Natural killer cell treated with Interleukin-12 subunit alpha and Interleukin-12 subunit beta and Interleukin-15 and Interleukin-18, amount 100 ng/mL, for 72 hours (primary cell): ENCODE results near the gene PILRB. TPM values are rescaled to one million over a fixed set of nuclear protein-coding genes. Genes with fewer than 3 reads are reported as not detected.

Experiments used
- ATAC-seq, 2 donors: fragments of 150-1000 bp; cut with Tn5 transposase in 1 of 2; sonication (Bioruptor Pico), chemical (Tn5 transposase) in 1 of 2; 2 replicates each; pipeline ENCODE4 v1.10.0; 2021
- DNase-seq: peaks from one replicate; pipeline ENCODE4 v3.0.0; 2022; ENCODE audit warnings: low spot score
- H3K27ac Mint-ChIP-seq, 2 donors: 1 replicate in 1 of 2; 2 replicates in 1 of 2; pipeline ENCODE4 v1.8.0; 2022; ENCODE audit warnings: mixed read lengths in 2 of 2, mild to moderate bottlenecking in 1 of 2, moderate library complexity in 1 of 2
- H3K27me3 Mint-ChIP-seq, 2 donors: 1 replicate in 1 of 2; 2 replicates in 1 of 2; pipeline ENCODE4 v1.8.0; 2022; ENCODE audit warnings: mixed read lengths in 2 of 2
- H3K36me3 Mint-ChIP-seq: one replicate; pipeline ENCODE4 v1.8.0; 2022; ENCODE audit warnings: mixed read lengths
- H3K4me1 Mint-ChIP-seq, 2 donors: 1 replicate in 1 of 2; 2 replicates in 1 of 2; pipeline ENCODE4 v1.8.0; 2022; ENCODE audit warnings: low read depth in 2 of 2, mixed read lengths in 2 of 2, mild to moderate bottlenecking in 1 of 2
- H3K4me3 Mint-ChIP-seq: one replicate; pipeline ENCODE4 v1.8.0; 2022; ENCODE audit warnings: mixed read lengths
- H3K9me3 Mint-ChIP-seq: 2 replicates; pipeline ENCODE4 v1.8.0; 2022; ENCODE audit warnings: mixed read lengths
- total RNA-seq, 2 donors: library from RNA; stranded (reverse); gene quantifications; one replicate each; pipeline ENCODE4 v1.2.3, GENCODE V29; 2022

Gene PILRB
- total RNA-seq, 2 donors from 2014 or later = 48.4 to 94.8 TPM

- H3K4me3 Mint-ChIP-seq = no peak overlapping the region
- DNase-seq (no peak), ATAC-seq (no peak)
- H3K27me3 Mint-ChIP-seq = no peaks in the 10 kb centered on the region
- no peak overlapping the region for H3K27ac Mint-ChIP-seq
- H3K4me1 Mint-ChIP-seq = no peaks in the 10 kb centered on the region
- no peaks in the 10 kb centered on the region for H3K9me3 Mint-ChIP-seq
- H3K36me3 Mint-ChIP-seq = no peaks in the 10 kb centered on the region
These were observed 56.0 kb downstream of the PILRB start for GRCh38 chr7:100413889-100414288.

GRCh38 chr7:100415448-100415847 is 57.5 kb downstream of the PILRB start:
- H3K36me3 Mint-ChIP-seq = no peaks in the 10 kb centered on the region
- H3K27ac Mint-ChIP-seq = no peak overlapping the region
- no peak overlapping the region for H3K4me3 Mint-ChIP-seq
- H3K4me1 Mint-ChIP-seq = peaks cover 0 to 3% of the 10 kb centered on the region in 2 donors
- no peak for DNase-seq
- H3K9me3 Mint-ChIP-seq = no peaks in the 10 kb centered on the region
- H3K27me3 Mint-ChIP-seq = no peaks in the 10 kb centered on the region
- ATAC-seq = no peak

Other genes with a start within 250 kb of the PILRB start
- 10 to 100 TPM; 46.3 to 69.1 TPM for gene TAF6, start 238.8 kb upstream of the PILRB start, total RNA-seq
- gene CNPY4, start 238.5 kb upstream of the PILRB start, total RNA-seq = 10 to 100 TPM; 17.5 to 19.1 TPM
- gene MBLAC1, start 231.2 kb upstream of the PILRB start, total RNA-seq = 1 to 10 TPM; 3.4 to 6.5 TPM
- gene LAMTOR4, start 209.2 kb upstream of the PILRB start, total RNA-seq = 100 to 1,000 TPM; 124 to 145 TPM
- 10 to 100 TPM; 46.2 to 52.7 TPM for gene TRAPPC14, start 199.4 kb upstream of the PILRB start, total RNA-seq
- 1 to 10 TPM in 1 of 2 donors, under 1 TPM in 1; 0.57 to 1.1 TPM for gene GAL3ST4, start 189.5 kb upstream of the PILRB start, total RNA-seq
- 1 to 10 TPM; 2.6 to 2.7 TPM for gene GPC2, start 180.7 kb upstream of the PILRB start, total RNA-seq
- gene STAG3, start 180.2 kb upstream of the PILRB start, total RNA-seq = 10 to 100 TPM; 13.7 to 24.4 TPM
- gene PVRIG, start 138.2 kb upstream of the PILRB start, total RNA-seq = 10 to 100 TPM; 32.2 to 43.9 TPM
- not detected for gene SPDYE3, start 50.4 kb upstream of the PILRB start, total RNA-seq
- gene PILRA, start 15.4 kb downstream of the PILRB start, total RNA-seq = 1 to 10 TPM; 3.7 to 6.8 TPM
- gene ZCWPW1, start 70.6 kb downstream of the PILRB start, total RNA-seq = 1 to 10 TPM; 1.3 to 2.5 TPM
- 10 to 100 TPM; 44.0 to 60.5 TPM for gene MEPCE, start 71.7 kb downstream of the PILRB start, total RNA-seq
- 10 to 100 TPM; 54.5 to 57.0 TPM for gene PPP1R35, start 78.4 kb downstream of the PILRB start, total RNA-seq
- 1 to 10 TPM; 2.4 to 4.2 TPM for gene SPACDR, start 106.1 kb downstream of the PILRB start, total RNA-seq
- gene TSC22D4, start 121.1 kb downstream of the PILRB start, total RNA-seq = 100 to 1,000 TPM; 129 to 134 TPM
- gene NYAP1, start 125.8 kb downstream of the PILRB start, total RNA-seq = not detected
- 10 to 100 TPM; 45.2 to 49.4 TPM for gene AGFG2, start 181.1 kb downstream of the PILRB start, total RNA-seq
- 10 to 100 TPM; 10.1 to 25.2 TPM for gene SAP25, start 215.8 kb downstream of the PILRB start, total RNA-seq
- gene LRCH4, start 228.0 kb downstream of the PILRB start, total RNA-seq = 100 to 1,000 TPM; 125 to 150 TPM
- gene FBXO24, start 228.2 kb downstream of the PILRB start, total RNA-seq = under 1 TPM in 1 of 2 donors, not detected in 1; 0.21 TPM
- 1 to 10 TPM; 5.4 to 5.6 TPM for gene PCOLCE, start 244.2 kb downstream of the PILRB start, total RNA-seq